OCI-LY3 (cell line): ENCODE results near the gene SHLD2.
"Not testable (repeated sequence)": the region's sequence is repeated elsewhere in the genome, so short reads cannot be mapped to it uniquely, and the experiment has no call there.

Experiments used
- CTCF ChIP-seq: fragments of 200-600, 300-600 bp; sonication (generic); IDR thresholded peaks from 2 replicates; pipeline ENCODE4 v1.5.1; 2014; ENCODE audit warnings: antibody characterized with exemption, low read length, low read depth
- EZH2phosphoT487 ChIP-seq: fragments of 200-600 bp; shearing (Covaris generic); IDR thresholded peaks from 2 replicates; pipeline ENCODE4 v1.6.1; 2018; ENCODE audit warnings: antibody characterized with exemption, mixed run types, low read depth

- TF ChIP-seq CTCF, EZH2phosphoT487: not testable (repeated sequence)
Observed at GRCh38 chr10:87084291-87084782, 10.7 kb upstream of the SHLD2 start.
